DOHH2 (cell line): Measurements from ENCODE around the gene MYEOV.

Experiments used
- H3F3A ChIP-seq: fragments of 200-600 bp; sonication (generic), shearing (Covaris generic); 2 replicates; pipeline ENCODE4 v1.6.0; 2016; ENCODE audit warnings: antibody characterized with exemption, mild to moderate bottlenecking; ENCODE audit not compliant: control insufficient read depth, insufficient read depth
- H3K27ac ChIP-seq: fragments of 200-600 bp; sonication (generic); 2 replicates; pipeline ENCODE4 v1.5.1; 2014; ENCODE audit warnings: low read depth, mild to moderate bottlenecking, low read length, moderate library complexity
- H3K27me3 ChIP-seq: fragments of 200-600 bp; sonication (generic); 2 replicates; pipeline ENCODE4 v1.6.1; 2014; ENCODE audit warnings: mild to moderate bottlenecking, low read length, mixed read lengths; ENCODE audit not compliant: control insufficient read depth
- H3K36me3 ChIP-seq: fragments of 200-600 bp; sonication (generic); 2 replicates; pipeline ENCODE4 v1.6.1; 2014; ENCODE audit warnings: mild to moderate bottlenecking, low read length, moderate library complexity, mixed read lengths; ENCODE audit not compliant: control insufficient read depth
- H3K4me1 ChIP-seq: fragments of 200-600 bp; sonication (generic); 2 replicates; pipeline ENCODE4 v1.6.1; 2014; ENCODE audit warnings: mild to moderate bottlenecking, low read length, mixed read lengths; ENCODE audit not compliant: control insufficient read depth
- H3K4me2 ChIP-seq: fragments of 200-600 bp; sonication (generic); 2 replicates; pipeline ENCODE4 v1.6.0; 2014; ENCODE audit warnings: mild to moderate bottlenecking, low read length, moderate library complexity
- H3K4me3 ChIP-seq: fragments of 200-600 bp; sonication (generic); 2 replicates; pipeline ENCODE4 v1.5.1; 2014; ENCODE audit warnings: mild to moderate bottlenecking, low read length, mixed read lengths
- H3K79me2 ChIP-seq: fragments of 200-600 bp; sonication (generic); 2 replicates; pipeline ENCODE4 v1.6.1; 2014; ENCODE audit warnings: mild to moderate bottlenecking, low read length, mixed read lengths; ENCODE audit not compliant: control insufficient read depth
- H3K9me2 ChIP-seq: fragments of 200-600 bp; sonication (generic); replicated peaks from 2 replicates; pipeline ENCODE4 v1.6.1; 2014; ENCODE audit warnings: mild to moderate bottlenecking, low read length, mixed read lengths; ENCODE audit not compliant: control insufficient read depth
- H3K9me3 ChIP-seq: fragments of 200-600 bp; sonication (generic); 2 replicates; pipeline ENCODE4 v1.6.1; 2014; ENCODE audit warnings: antibody characterized with exemption, low read length, mixed read lengths; ENCODE audit not compliant: control insufficient read depth, insufficient read depth
- H4K20me1 ChIP-seq: fragments of 200-600 bp; sonication (generic); 2 replicates; pipeline ENCODE4 v1.6.0; 2014; ENCODE audit warnings: low read depth, mild to moderate bottlenecking, antibody characterized with exemption, low read length, moderate library complexity; ENCODE audit not compliant: control insufficient read depth, insufficient read depth
- EZH2phosphoT487 ChIP-seq: fragments of 200-600 bp; sonication (generic); IDR thresholded peaks from 2 replicates; pipeline ENCODE4 v1.6.1; 2017; ENCODE audit warnings: borderline replicate concordance, mild to moderate bottlenecking, antibody characterized with exemption, low read length, moderate library complexity, mixed read lengths
- TF ChIP-seq, protein P1 (sequence below): fragments of 200-600 bp; sonication (generic); IDR thresholded peaks from one replicate; pipeline ENCODE4 v1.5.1; 2014; ENCODE audit warnings: antibody characterized with exemption, mild to moderate bottlenecking, low read depth, low read length; ENCODE audit not compliant: poor library complexity, severe bottlenecking

Gene MYEOV

DNA sequence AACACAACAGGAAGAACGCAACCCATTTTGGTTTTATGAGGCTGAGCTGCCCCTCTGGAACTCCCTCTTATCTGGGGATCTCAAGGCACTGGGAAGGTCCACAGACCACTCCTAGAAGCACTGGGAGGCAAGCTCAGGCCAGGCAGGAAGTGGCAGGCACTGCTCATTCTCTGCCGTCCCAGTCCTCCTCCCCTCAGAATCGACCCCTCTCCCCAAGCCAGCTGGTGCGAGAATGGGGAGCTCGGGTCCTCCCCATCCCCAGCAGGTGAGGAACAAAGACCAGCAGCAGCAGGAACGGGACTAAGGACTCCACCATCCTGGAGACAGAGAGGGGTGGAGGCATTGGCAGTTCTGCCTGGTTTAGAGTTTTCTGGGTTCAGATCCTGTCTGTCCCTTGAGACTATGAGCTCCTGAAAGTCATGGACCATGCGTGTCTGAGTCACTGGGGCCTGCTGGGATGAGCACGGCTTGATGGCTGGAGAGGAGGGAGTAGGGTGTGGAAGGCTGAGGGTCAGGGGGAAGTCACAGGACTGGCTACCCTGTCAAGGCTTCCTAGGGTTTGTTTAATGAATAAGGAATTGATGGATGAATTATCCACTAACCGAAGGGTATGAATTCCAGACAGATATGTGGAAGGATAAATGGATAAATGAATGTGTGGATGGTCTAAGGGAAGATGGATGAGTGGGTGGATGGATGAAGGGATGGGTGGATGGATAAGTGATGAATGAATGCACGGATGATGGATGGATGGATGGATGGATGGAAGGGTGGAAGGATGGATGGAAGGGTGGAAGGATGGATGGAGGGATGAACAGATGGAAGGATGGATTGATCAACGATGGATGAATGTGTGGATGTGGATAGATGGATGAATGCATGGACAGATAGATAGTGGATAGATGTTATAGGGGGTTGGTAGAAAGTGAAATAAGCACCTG, 6.4 kb downstream of the MYEOV start:
- H3K9me3 ChIP-seq: no peaks in the 10 kb centered on the region
- peaks cover 11% of the 10 kb centered on the region for H4K20me1 ChIP-seq
- no peak overlapping the region for H3K4me3 ChIP-seq
- H3K4me1 ChIP-seq: peaks cover 37% of the 10 kb centered on the region
- no peaks in the 10 kb centered on the region for H3K79me2 ChIP-seq
- H3K27me3 ChIP-seq: peaks cover 22% of the 10 kb centered on the region
- TF ChIP-seq, protein P1, sequence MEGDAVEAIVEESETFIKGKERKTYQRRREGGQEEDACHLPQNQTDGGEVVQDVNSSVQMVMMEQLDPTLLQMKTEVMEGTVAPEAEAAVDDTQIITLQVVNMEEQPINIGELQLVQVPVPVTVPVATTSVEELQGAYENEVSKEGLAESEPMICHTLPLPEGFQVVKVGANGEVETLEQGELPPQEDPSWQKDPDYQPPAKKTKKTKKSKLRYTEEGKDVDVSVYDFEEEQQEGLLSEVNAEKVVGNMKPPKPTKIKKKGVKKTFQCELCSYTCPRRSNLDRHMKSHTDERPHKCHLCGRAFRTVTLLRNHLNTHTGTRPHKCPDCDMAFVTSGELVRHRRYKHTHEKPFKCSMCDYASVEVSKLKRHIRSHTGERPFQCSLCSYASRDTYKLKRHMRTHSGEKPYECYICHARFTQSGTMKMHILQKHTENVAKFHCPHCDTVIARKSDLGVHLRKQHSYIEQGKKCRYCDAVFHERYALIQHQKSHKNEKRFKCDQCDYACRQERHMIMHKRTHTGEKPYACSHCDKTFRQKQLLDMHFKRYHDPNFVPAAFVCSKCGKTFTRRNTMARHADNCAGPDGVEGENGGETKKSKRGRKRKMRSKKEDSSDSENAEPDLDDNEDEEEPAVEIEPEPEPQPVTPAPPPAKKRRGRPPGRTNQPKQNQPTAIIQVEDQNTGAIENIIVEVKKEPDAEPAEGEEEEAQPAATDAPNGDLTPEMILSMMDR: no peak
- no peak for TF ChIP-seq EZH2phosphoT487
- no peak overlapping the region for H3K4me2 ChIP-seq
- no peak overlapping the region for H3K27ac ChIP-seq
- no peaks in the 10 kb centered on the region for H3K9me2 ChIP-seq
- peaks cover 15% of the 10 kb centered on the region for H3F3A ChIP-seq
- no peaks in the 10 kb centered on the region for H3K36me3 ChIP-seq

GRCh38 chr11:69301081-69301454, 7.1 kb downstream of the MYEOV start:
- H3K9me3 ChIP-seq: no peaks in the 10 kb centered on the region
- H4K20me1 ChIP-seq: peaks cover 11% of the 10 kb centered on the region
- no peaks in the 10 kb centered on the region for H3K9me2 ChIP-seq
- H3K27ac ChIP-seq: no peak overlapping the region
- peaks cover 17% of the 10 kb centered on the region for H3K27me3 ChIP-seq
- H3K4me2 ChIP-seq: no peak overlapping the region
- no peak overlapping the region for H3K4me3 ChIP-seq
- H3F3A ChIP-seq: peaks cover 15% of the 10 kb centered on the region
- H3K4me1 ChIP-seq: peaks cover 30% of the 10 kb centered on the region
- H3K79me2 ChIP-seq: no peaks in the 10 kb centered on the region
- TF ChIP-seq EZH2phosphoT487: no peak
- TF ChIP-seq, protein P1: no peak
- H3K36me3 ChIP-seq: no peaks in the 10 kb centered on the region

DNA sequence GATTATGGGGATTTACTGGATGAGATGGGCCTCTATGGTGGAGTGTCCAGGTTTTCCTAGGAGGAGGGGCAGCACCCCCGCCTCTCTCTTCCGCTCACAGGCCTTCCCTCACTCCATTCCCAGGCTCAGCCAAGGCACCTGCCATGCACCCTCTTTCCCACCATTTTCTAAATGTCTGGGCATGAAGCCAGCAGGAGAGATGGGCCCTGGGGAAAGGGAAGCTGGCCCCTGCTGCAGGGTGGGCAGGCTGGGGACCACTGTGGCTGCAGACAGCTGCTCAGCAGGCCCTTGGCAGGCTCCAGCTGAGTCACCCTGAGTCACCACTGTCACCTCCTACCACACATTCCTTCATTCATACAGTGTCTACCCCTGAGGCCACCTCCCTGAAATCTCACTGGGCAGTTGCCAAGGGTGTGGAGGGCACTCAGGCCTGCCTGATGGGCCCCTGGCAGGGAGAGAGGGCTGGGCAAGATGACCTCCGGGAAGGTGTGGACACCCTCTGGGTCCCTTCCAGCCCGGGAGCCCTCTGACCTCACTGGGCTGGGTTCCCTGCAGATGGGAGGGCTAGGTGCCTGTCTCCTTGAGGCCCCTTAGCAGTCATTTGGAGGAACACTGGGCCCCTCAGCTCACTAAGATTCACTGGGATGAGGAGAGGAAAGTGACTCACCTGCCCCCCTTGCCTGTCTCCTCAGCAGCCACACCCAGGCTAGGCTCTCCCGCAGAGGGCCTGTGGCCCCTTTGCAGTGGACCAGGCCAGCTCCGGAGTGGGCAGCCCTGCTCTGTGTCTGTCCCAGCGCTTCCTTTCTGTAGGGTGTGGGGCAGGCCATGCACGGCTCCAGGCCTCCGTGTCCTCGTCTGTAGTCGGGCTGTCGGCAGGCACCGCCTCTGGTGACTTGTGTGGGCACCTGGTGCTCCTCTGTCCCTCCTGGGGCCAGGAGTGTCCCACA, 7.8 kb downstream of the MYEOV start:
- peaks cover 12% of the 10 kb centered on the region for H3K27me3 ChIP-seq
- H3K9me3 ChIP-seq: no peaks in the 10 kb centered on the region
- H4K20me1 ChIP-seq: peaks cover 7% of the 10 kb centered on the region; the same call in 1 of the 2 replicates
- H3K79me2 ChIP-seq: no peaks in the 10 kb centered on the region
- TF ChIP-seq, protein P1: no peak
- no peak for TF ChIP-seq EZH2phosphoT487
- H3K4me3 ChIP-seq: no peak overlapping the region
- no peaks in the 10 kb centered on the region for H3K9me2 ChIP-seq
- H3K27ac ChIP-seq: no peak overlapping the region
- H3K36me3 ChIP-seq: no peaks in the 10 kb centered on the region
- no peak overlapping the region for H3K4me2 ChIP-seq
- H3K4me1 ChIP-seq: peaks cover 23% of the 10 kb centered on the region
- H3F3A ChIP-seq: peaks cover 9% of the 10 kb centered on the region
